Measurements from ENCODE around the gene RGS5.

DNA sequence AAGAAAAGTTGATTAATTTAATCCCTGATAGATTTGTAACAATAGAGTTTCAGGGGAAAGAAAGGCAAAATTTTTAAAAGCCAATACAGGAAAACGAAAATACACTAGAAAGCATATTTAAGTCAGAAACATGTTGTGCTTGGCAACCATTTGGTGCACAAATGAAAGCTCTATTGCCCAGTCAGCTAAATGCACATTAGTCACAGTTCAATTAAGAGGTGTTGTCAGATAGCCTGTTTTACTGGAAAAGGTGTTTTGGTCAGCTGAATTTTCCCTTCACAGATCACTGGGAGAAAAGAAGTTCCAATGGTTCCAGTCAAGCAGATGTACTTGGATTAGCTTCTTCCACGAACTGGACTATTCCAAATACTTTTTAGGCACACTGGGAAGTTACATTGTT is 108.1 kb downstream of the RGS5 start:
- no peak for TF ChIP-seq CTCF (IDR thresholded peaks at IDR 0.05)
- no peak for TF ChIP-seq ZFX (IDR thresholded peaks at IDR 0.05; ENCODE audit: borderline replicate concordance)

Measured in 22Rv1 (cell line).